Embryonic facial prominence (tissue), 1 donor: ENCODE data around the gene S1PR5.

Experiments used
- DNase-seq: peaks from one replicate; pipeline ENCODE4 v3.0.0-alpha.2; 2016; ENCODE audit errors: extremely low spot score

S1PR5 gene

DNA sequence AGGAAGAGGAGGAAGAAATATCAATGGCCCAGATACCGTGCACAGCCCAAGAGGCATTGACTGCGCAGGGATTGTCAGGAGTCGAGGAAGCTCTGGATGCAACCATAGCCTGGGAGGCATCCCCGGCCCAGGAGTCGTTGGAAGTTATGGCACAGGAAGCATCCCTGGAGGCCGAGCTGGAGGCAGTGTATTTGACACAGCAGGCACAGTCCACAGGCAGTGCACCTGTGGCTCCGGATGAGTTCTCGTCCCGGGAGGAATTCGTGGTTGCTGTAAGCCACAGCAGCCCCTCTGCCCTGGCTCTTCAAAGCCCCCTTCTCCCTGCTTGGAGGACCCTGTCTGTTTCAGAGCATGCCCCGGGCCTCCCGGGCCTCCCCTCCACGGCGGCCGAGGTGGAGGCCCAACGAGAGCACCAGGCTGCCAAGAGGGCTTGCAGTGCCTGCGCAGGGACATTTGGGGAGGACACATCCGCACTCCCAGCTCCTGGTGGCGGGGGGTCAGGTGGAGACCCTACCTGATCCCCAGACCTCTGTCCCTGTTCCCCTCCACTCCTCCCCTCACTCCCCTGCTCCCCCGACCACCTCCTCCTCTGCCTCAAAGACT lies 50.0 kb downstream of the S1PR5 start:
- no peak for DNase-seq

DNA sequence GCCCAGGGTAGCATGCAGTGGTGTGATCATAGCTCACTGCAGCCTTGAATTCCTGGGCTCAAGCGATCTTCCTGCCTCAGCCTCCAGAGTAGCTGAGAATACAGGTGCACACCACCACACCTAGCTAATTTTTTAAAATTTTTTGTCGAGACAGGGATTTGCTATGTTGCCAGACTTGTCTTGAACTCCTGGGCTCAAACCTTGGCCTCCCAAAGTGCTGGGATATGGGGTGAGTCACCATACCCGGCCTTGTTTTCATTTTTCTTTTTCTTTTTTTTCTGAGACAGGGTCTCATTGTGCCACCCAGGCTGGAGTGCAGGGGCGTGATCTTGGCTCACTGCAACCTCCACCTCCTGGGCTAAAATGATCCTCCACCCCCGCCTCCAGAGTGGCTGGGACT lies 52.8 kb downstream of the S1PR5 start:
- DNase-seq = no peak
